Dendritic cell treated with granulocyte-macrophage colony-stimulating factor and Interleukin-4, amounts not matched to agents 40 ng/mL and 50 ng/mL, for 4 days (primary cell): Measurements from ENCODE around the gene RRP8.

Experiments
- H3K27ac Mint-ChIP-seq: one replicate; pipeline ENCODE4 v1.8.0; 2022; ENCODE audit warnings: mild to moderate bottlenecking, mixed read lengths
- H3K27me3 Mint-ChIP-seq: one replicate; pipeline ENCODE4 v1.8.0; 2022; ENCODE audit warnings: mild to moderate bottlenecking, mixed read lengths
- H3K36me3 Mint-ChIP-seq: one replicate; pipeline ENCODE4 v1.8.0; 2022; ENCODE audit warnings: low read depth, mixed read lengths
- H3K4me1 Mint-ChIP-seq: one replicate; pipeline ENCODE4 v1.8.0; 2022; ENCODE audit warnings: low read depth, mixed read lengths
- H3K4me3 Mint-ChIP-seq: one replicate; pipeline ENCODE4 v1.8.0; 2022; ENCODE audit warnings: mild to moderate bottlenecking, moderate library complexity, mixed read lengths
- H3K9me3 Mint-ChIP-seq: one replicate; pipeline ENCODE4 v1.8.0; 2022; ENCODE audit warnings: mixed read lengths
- intact Hi-C: fragments of 100-400 bp; cut with micrococcal nuclease; formaldehyde crosslinking; loops from one replicate; pipeline ENCODE4 v1.15.0; 2022

Gene RRP8

GRCh38 chr11:6603287-6604080 lies at the start of gene RRP8, which contains the start of gene ILK:
TSS of gene RRP8 (minus strand) at chr11:6603616. CDS start at chr11:6603502, 114 bp downstream.
TSS of gene ILK (plus strand) at chr11:6603774. CDS start at chr11:6604272, 498 bp downstream.
- no peaks in the 10 kb centered on the region for H3K27me3 Mint-ChIP-seq
- intact Hi-C loops = loop anchor here (1.0 to 10.0 kb wide), 6 partner anchors 9 to 219 kb away; partner anchors contain the start of genes ARFIP2, MRPL17, TAF10 and TIMM10B
- no peak within 1 kb of the TSS for H3K4me3 Mint-ChIP-seq
- peaks cover 50% of the 10 kb centered on the region for H3K36me3 Mint-ChIP-seq
- H3K9me3 Mint-ChIP-seq = no peaks in the 10 kb centered on the region
- no peak within 1 kb of the TSS for H3K27ac Mint-ChIP-seq
- H3K4me1 Mint-ChIP-seq = peaks cover 16% of the 10 kb centered on the region

- peaks cover 15% of the 10 kb centered on the region for H3K27me3 Mint-ChIP-seq
- H3K4me1 Mint-ChIP-seq = peaks cover 14% of the 10 kb centered on the region
- H3K4me3 Mint-ChIP-seq = no peak overlapping the region
- H3K9me3 Mint-ChIP-seq = no peaks in the 10 kb centered on the region
- no peaks in the 10 kb centered on the region for H3K36me3 Mint-ChIP-seq
- intact Hi-C loops = no loop called here
- H3K27ac Mint-ChIP-seq = no peak overlapping the region
Observed at GRCh38 chr11:6653097-6653496, 49.7 kb upstream of the RRP8 start.

- intact Hi-C loops = no loop called here
Observed at GRCh38 chr11:6652182-6652581, 48.8 kb upstream of the RRP8 start.

GRCh38 chr11:6650980-6651379 lies 47.6 kb upstream of the RRP8 start:
- H3K27me3 Mint-ChIP-seq = peaks cover 2% of the 10 kb centered on the region
- no peaks in the 10 kb centered on the region for H3K9me3 Mint-ChIP-seq
- no peaks in the 10 kb centered on the region for H3K36me3 Mint-ChIP-seq
- H3K4me1 Mint-ChIP-seq = peaks cover 2% of the 10 kb centered on the region
- H3K4me3 Mint-ChIP-seq = no peak overlapping the region
- no peak overlapping the region for H3K27ac Mint-ChIP-seq
- intact Hi-C loops = no loop called here

More at GRCh38 chr11:6652182-6652581, 48.8 kb upstream of the RRP8 start:
- no peaks in the 10 kb centered on the region for H3K9me3 Mint-ChIP-seq
- no peak overlapping the region for H3K27ac Mint-ChIP-seq
- peaks cover 14% of the 10 kb centered on the region for H3K27me3 Mint-ChIP-seq
- H3K4me3 Mint-ChIP-seq = no peak overlapping the region
- peaks cover 14% of the 10 kb centered on the region for H3K4me1 Mint-ChIP-seq
- H3K36me3 Mint-ChIP-seq = no peaks in the 10 kb centered on the region

- Mint-ChIP-seq H3K27me3 (no peaks in the 10 kb centered on the region), H3K4me1 (no peaks in the 10 kb centered on the region), H3K27ac (no peak overlapping the region), H3K4me3 (no peak overlapping the region), H3K36me3 (no peaks in the 10 kb centered on the region), H3K9me3 (no peaks in the 10 kb centered on the region)
- intact Hi-C loops = no loop called here
Observed at GRCh38 chr11:6650104-6650503, 46.7 kb upstream of the RRP8 start.

- intact Hi-C loops = no loop called here
- H3K27me3 Mint-ChIP-seq = no peaks in the 10 kb centered on the region
- no peaks in the 10 kb centered on the region for H3K4me1 Mint-ChIP-seq
- no peaks in the 10 kb centered on the region for H3K9me3 Mint-ChIP-seq
- no peaks in the 10 kb centered on the region for H3K36me3 Mint-ChIP-seq
- no peak overlapping the region for H3K27ac Mint-ChIP-seq
- H3K4me3 Mint-ChIP-seq = no peak overlapping the region
Observed at GRCh38 chr11:6648501-6648900, 45.1 kb upstream of the RRP8 start.

- intact Hi-C loops = loop anchor here (2.0 kb wide), 1 partner anchor 29 kb away; the partner anchor contains the start of gene TPP1
Observed at GRCh38 chr11:6647836-6648235, 44.4 kb upstream of the RRP8 start.

GRCh38 chr11:6646918-6647679 lies 43.7 kb upstream of the RRP8 start:
- Mint-ChIP-seq H3K36me3 (no peaks in the 10 kb centered on the region), H3K27ac (no peak overlapping the region), H3K4me1 (no peaks in the 10 kb centered on the region), H3K27me3 (no peaks in the 10 kb centered on the region), H3K4me3 (no peak overlapping the region), H3K9me3 (no peaks in the 10 kb centered on the region)
- intact Hi-C loops = loop anchor here (2.0 kb wide), 1 partner anchor 28 kb away; the partner anchor contains the start of gene TPP1

More at GRCh38 chr11:6647836-6648235, 44.4 kb upstream of the RRP8 start:
- Mint-ChIP-seq H3K9me3 (no peaks in the 10 kb centered on the region), H3K27ac (no peak overlapping the region), H3K4me3 (no peak overlapping the region), H3K27me3 (no peaks in the 10 kb centered on the region), H3K4me1 (no peaks in the 10 kb centered on the region), H3K36me3 (no peaks in the 10 kb centered on the region)

- intact Hi-C loops = loop anchor here (2.0 kb wide), 1 partner anchor 28 kb away; the partner anchor contains the start of gene TPP1
- no peak overlapping the region for H3K4me3 Mint-ChIP-seq
Observed at GRCh38 chr11:6646576-6646917, 43.1 kb upstream of the RRP8 start.

GRCh38 chr11:6646071-6646470 lies 42.7 kb upstream of the RRP8 start:
- intact Hi-C loops = loop anchor here (2.0 kb wide), 1 partner anchor 27 kb away; the partner anchor contains the start of gene TPP1
- H3K9me3 Mint-ChIP-seq = no peaks in the 10 kb centered on the region
- H3K4me1 Mint-ChIP-seq = no peaks in the 10 kb centered on the region
- no peaks in the 10 kb centered on the region for H3K36me3 Mint-ChIP-seq
- no peaks in the 10 kb centered on the region for H3K27me3 Mint-ChIP-seq
- no peak overlapping the region for H3K27ac Mint-ChIP-seq
- H3K4me3 Mint-ChIP-seq = no peak overlapping the region

More at GRCh38 chr11:6646576-6646917, 43.1 kb upstream of the RRP8 start:
- no peaks in the 10 kb centered on the region for H3K27me3 Mint-ChIP-seq
- no peaks in the 10 kb centered on the region for H3K4me1 Mint-ChIP-seq
- no peaks in the 10 kb centered on the region for H3K36me3 Mint-ChIP-seq
- no peak overlapping the region for H3K27ac Mint-ChIP-seq
- no peaks in the 10 kb centered on the region for H3K9me3 Mint-ChIP-seq

- no peak overlapping the region for H3K27ac Mint-ChIP-seq
- H3K4me1 Mint-ChIP-seq = no peaks in the 10 kb centered on the region
- H3K36me3 Mint-ChIP-seq = no peaks in the 10 kb centered on the region
- no peaks in the 10 kb centered on the region for H3K9me3 Mint-ChIP-seq
- H3K27me3 Mint-ChIP-seq = no peaks in the 10 kb centered on the region
- H3K4me3 Mint-ChIP-seq = no peak overlapping the region
- intact Hi-C loops = no loop called here
Observed at GRCh38 chr11:6642957-6643356, 39.5 kb upstream of the RRP8 start.

GRCh38 chr11:6640985-6641701 lies 37.7 kb upstream of the RRP8 start:
- Mint-ChIP-seq H3K27me3 (no peaks in the 10 kb centered on the region), H3K4me3 (no peak overlapping the region), H3K4me1 (no peaks in the 10 kb centered on the region), H3K27ac (no peak overlapping the region), H3K36me3 (no peaks in the 10 kb centered on the region), H3K9me3 (no peaks in the 10 kb centered on the region)
- intact Hi-C loops = no loop called here

- intact Hi-C loops = no loop called here
- Mint-ChIP-seq H3K27ac (no peak overlapping the region), H3K9me3 (no peaks in the 10 kb centered on the region), H3K27me3 (no peaks in the 10 kb centered on the region), H3K36me3 (no peaks in the 10 kb centered on the region), H3K4me1 (no peaks in the 10 kb centered on the region), H3K4me3 (no peak overlapping the region)
Observed at GRCh38 chr11:6640036-6640984, 36.9 kb upstream of the RRP8 start.
